A549 (cell line): ENCODE results near the gene LUC7L2. TPM values are rescaled to one million over a fixed set of nuclear protein-coding genes. Genes with fewer than 3 reads are reported as not detected.

ENCODE experiments used
- ATAC-seq, 2 experiments: fragments of 200-7000 bp in 1 of 2; fragments of >200 bp in 1 of 2; cut with Nextera tagmentation in 1 of 2; cut with Tn5 transposase in 1 of 2; 3 replicates each; pipeline versions ENCODE4 v1.8.0 to v1.9.1; 2018 to 2020; ENCODE audit warnings: mild to moderate bottlenecking in 1 of 2, moderate library complexity in 1 of 2
- CTCF ChIA-PET: fragments of 300-600 bp; sonication (Branson Sonifier 250); formaldehyde crosslinking; extraction: SDS; loops from one replicate; lab custom pipeline; 2021; ENCODE audit warnings: antibody characterized with exemption, inconsistent platforms; lab: Yijun Ruan, JAX
- POLR2A ChIA-PET: fragments of 350-600 bp; formaldehyde crosslinking; extraction: SDS; loops from one replicate; lab custom pipeline; 2021; ENCODE audit warnings: antibody characterized with exemption, inconsistent platforms; lab: Yijun Ruan, JAX
- DNase-seq, 2 experiments: peaks; one replicate each; pipeline versions ENCODE4 v3.0.0 to v3.0.0-alpha.2; 2011 to 2016; ENCODE audit warnings: low read depth in 1 of 2, low spot score in 1 of 2
- FAIRE-seq: peaks from 2 replicates; lab custom pipeline; 2011; peaks lifted over from hg19 to GRCh38; lab: Jason Lieb, UNC
- H3K27ac ChIP-seq, 2 experiments: fragments of >200 bp; sonication (Bioruptor Twin); formaldehyde crosslinking; 3 replicates each; pipeline ENCODE4 v1.5.1; 2016 to 2017
- H3K4me1 ChIP-seq: fragments of >200 bp; sonication (Bioruptor Twin); formaldehyde crosslinking; 3 replicates; pipeline ENCODE4 v1.6.1; 2016
- H3K4me2 ChIP-seq: fragments of >200 bp; sonication (Bioruptor Twin); formaldehyde crosslinking; 3 replicates; pipeline ENCODE4 v1.6.1; 2016
- H3K4me3 ChIP-seq: fragments of >200 bp; sonication (Bioruptor Twin); formaldehyde crosslinking; 3 replicates; pipeline ENCODE4 v1.5.1; 2016
- H3K9me3 ChIP-seq: fragments of >200 bp; sonication (Bioruptor Twin); formaldehyde crosslinking; 3 replicates; pipeline ENCODE4 v1.6.1; 2016
- BHLHE40 ChIP-seq: IDR thresholded peaks from 2 replicates; pipeline ENCODE4 v1.6.1; 2012; ENCODE audit warnings: low read depth, low read length, inconsistent platforms
- CBX8 ChIP-seq: fragments of 200-600 bp; sonication (generic); IDR thresholded peaks from 2 replicates; pipeline ENCODE4 v1.6.1; 2016
- EP300 ChIP-seq, 2 experiments: fragments of >200 bp; sonication (Bioruptor Twin); formaldehyde crosslinking; IDR thresholded peaks; 2 replicates in 1 of 2; 3 replicates in 1 of 2; pipeline ENCODE4 v1.6.1; 2016 to 2017
- FOSB ChIP-seq: fragments of 250-450 bp; sonication (Bioruptor Pico); IDR thresholded peaks from 2 replicates; pipeline ENCODE4 v1.5.0; 2020; ENCODE audit warnings: mild to moderate bottlenecking, moderate library complexity
- HDAC2 ChIP-seq: fragments of 200-600 bp; sonication (generic); IDR thresholded peaks from 2 replicates; pipeline ENCODE4 v1.6.1; 2016
- HEYL ChIP-seq: fragments of 250-450 bp; sonication (Bioruptor Pico); IDR thresholded peaks from 2 replicates; pipeline ENCODE4 v1.8.0; 2021; ENCODE audit warnings: mild to moderate bottlenecking, moderate library complexity
- HOXB13 ChIP-seq: fragments of 250-450 bp; sonication (Bioruptor Pico); IDR thresholded peaks from 2 replicates; pipeline ENCODE4 v1.5.0; 2020; ENCODE audit warnings: low read depth, mild to moderate bottlenecking, moderate library complexity
- HOXB5 ChIP-seq: fragments of 250-450 bp; sonication (Bioruptor Pico); IDR thresholded peaks from 2 replicates; pipeline ENCODE4 v1.5.0; 2020; ENCODE audit warnings: mild to moderate bottlenecking, moderate library complexity
- MAFK ChIP-seq: fragments of 450-650 bp; IDR thresholded peaks from 2 replicates; pipeline ENCODE4 v1.6.1; 2014; ENCODE audit not compliant: partially characterized antibody
- MAZ ChIP-seq: fragments of 150-350 bp; IDR thresholded peaks from 2 replicates; pipeline ENCODE4 v1.6.1; 2014; ENCODE audit warnings: antibody characterized with exemption, low read depth, low read length, borderline replicate concordance
- MYC ChIP-seq: IDR thresholded peaks from 2 replicates; pipeline ENCODE4 v1.6.1; 2012; ENCODE audit warnings: mild to moderate bottlenecking, inconsistent platforms, low read length, improper control_type of control experiment, borderline replicate concordance
- RARB ChIP-seq: fragments of 250-450 bp; sonication (Bioruptor Pico); IDR thresholded peaks from 2 replicates; pipeline ENCODE4 v1.8.0; 2021; ENCODE audit warnings: mild to moderate bottlenecking, moderate library complexity
- SMC3 ChIP-seq: fragments of >200 bp; sonication (Bioruptor Twin); formaldehyde crosslinking; IDR thresholded peaks from 3 replicates; pipeline ENCODE4 v1.6.1; 2018; ENCODE audit warnings: inconsistent platforms
- SREBF2 ChIP-seq: fragments of 450-650 bp; IDR thresholded peaks from 2 replicates; pipeline ENCODE4 v1.6.1; 2014; ENCODE audit warnings: mild to moderate bottlenecking, moderate library complexity
- ZSCAN20 ChIP-seq: fragments of 250-450 bp; sonication (Bioruptor Pico); IDR thresholded peaks from 2 replicates; pipeline ENCODE4 v1.8.0; 2022; ENCODE audit warnings: mild to moderate bottlenecking, moderate library complexity
- WGBS: methylation state at CpG from one replicate; pipeline ENCODE4 v1.1.6; 2017; ENCODE audit errors: missing lambda C conversion rate; 5-methylcytosine and 5-hydroxymethylcytosine counted together
- polyA plus RNA-seq, 4 experiments: library from polyadenylated mRNA; depleted of rRNA in 3 of 4; stranded (reverse); fragments of >200 nt; fragmentation: RNase III in 1 of 4; extraction: RNeasy Plus Mini Kit Qiagen cat#74134 plus additional on column Dnase treatment in 1 of 4; gene quantifications; 2 replicates in 3 of 4; 3 replicates in 1 of 4; pipeline ENCODE4 v1.2.3, GENCODE V29; 2011 to 2017
- TF ChIP-seq, protein P1 (sequence below): fragments of 250-450 bp; sonication (Bioruptor Pico); IDR thresholded peaks from 2 replicates; pipeline ENCODE4 v1.5.0; 2021; ENCODE audit warnings: mild to moderate bottlenecking, moderate library complexity, borderline replicate concordance
- TF ChIP-seq, protein P2 (sequence below): fragments of 250-450 bp; sonication (Bioruptor Pico); IDR thresholded peaks from 2 replicates; pipeline ENCODE4 v1.5.0; 2020; ENCODE audit warnings: low read depth, mild to moderate bottlenecking, moderate library complexity
- TF ChIP-seq, protein P3 (sequence below): fragments of 200-600 bp; sonication (generic); IDR thresholded peaks from 2 replicates; pipeline ENCODE4 v1.6.1; 2016; ENCODE audit warnings: antibody characterized with exemption, mild to moderate bottlenecking, moderate library complexity

LUC7L2 gene
- polyA plus RNA-seq, 2 of the 4 experiments (the other 2 are of a cell fraction), result 49.5 to 75.7 TPM

DNA sequence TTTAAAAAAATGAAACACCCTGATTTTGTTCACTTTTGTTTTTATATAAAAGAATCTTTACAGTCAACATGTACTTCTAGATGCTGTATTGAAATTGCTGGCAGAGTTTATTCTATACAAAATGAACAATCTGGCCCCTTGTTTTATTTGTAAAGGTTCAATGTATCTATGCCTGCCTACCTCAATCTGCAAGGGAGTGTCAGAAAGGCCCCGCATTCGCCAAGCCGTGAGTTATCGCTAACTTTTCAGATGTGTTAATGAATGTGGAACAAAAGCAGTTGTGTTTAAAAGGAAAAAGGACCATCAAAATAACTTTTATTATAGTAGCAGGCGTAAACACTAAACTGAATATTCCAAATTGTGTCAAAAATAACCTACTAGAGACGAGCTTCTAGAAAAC, 14.6 kb downstream of the LUC7L2 start:
- Histone ChIP-seq H3K9me3 (no peaks in the 10 kb centered on the region), H3K4me1 (peaks cover 16% of the 10 kb centered on the region), H3K27ac (no peak overlapping the region), H3K4me3 (no peak overlapping the region), H3K4me2 (no peak overlapping the region)
- ATAC-seq, result no peak
- ChIA-PET CTCF (no interaction called here), POLR2A (no interaction called here)
- no peak for FAIRE-seq
- whole genome bisulfite sequencing, result 96% methylated on average over 6 of the region's 6 CpGs
- TF ChIP-seq BHLHE40 (no peak), CBX8 (no peak), RARB (no peak), HOXB5 (CRISPR knock-in tag) (no peak)
- no peak for DNase-seq

DNA sequence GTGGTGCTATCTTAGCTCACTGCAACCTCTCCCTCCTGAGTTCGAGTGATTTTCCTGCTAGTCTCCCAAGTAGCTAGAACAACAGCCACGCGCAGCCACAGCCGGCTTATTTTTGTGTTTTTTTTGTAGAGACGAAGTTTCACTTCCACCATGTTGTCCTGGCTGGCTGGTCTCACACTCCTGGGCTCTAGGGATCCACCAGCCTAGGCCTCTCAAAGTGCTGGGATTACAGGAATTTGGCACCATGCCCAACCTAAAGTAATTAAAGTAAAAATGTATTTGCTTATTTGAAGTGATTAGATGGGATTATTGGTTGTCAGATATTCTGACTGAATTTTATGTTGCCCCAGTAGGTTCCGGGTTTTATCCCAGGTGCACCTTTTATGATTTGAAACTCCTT, 22.7 kb downstream of the LUC7L2 start:
- TF ChIP-seq HOXB13 (CRISPR knock-in tag) (no peak), MYC (no peak), HEYL (no peak), MAFK (no peak), EP300 (IDR thresholded peaks at IDR 0.05) (no peak), FOSB (no peak), HDAC2 (no peak), BHLHE40 (no peak)
- TF ChIP-seq, protein P1, sequence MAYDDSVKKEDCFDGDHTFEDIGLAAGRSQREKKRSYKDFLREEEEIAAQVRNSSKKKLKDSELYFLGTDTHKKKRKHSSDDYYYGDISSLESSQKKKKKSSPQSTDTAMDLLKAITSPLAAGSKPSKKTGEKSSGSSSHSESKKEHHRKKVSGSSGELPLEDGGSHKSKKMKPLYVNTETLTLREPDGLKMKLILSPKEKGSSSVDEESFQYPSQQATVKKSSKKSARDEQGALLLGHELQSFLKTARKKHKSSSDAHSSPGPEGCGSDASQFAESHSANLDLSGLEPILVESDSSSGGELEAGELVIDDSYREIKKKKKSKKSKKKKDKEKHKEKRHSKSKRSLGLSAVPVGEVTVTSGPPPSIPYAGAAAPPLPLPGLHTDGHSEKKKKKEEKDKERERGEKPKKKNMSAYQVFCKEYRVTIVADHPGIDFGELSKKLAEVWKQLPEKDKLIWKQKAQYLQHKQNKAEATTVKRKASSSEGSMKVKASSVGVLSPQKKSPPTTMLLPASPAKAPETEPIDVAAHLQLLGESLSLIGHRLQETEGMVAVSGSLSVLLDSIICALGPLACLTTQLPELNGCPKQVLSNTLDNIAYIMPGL, result no peak
- ChIA-PET POLR2A (no interaction called here), CTCF (no interaction called here)
- no peak for FAIRE-seq
- Histone ChIP-seq H3K4me3 (no peak overlapping the region), H3K4me1 (peaks cover 3% of the 10 kb centered on the region; the same call in 1 of the 3 replicates), H3K9me3 (no peaks in the 10 kb centered on the region), H3K27ac (no peak overlapping the region), H3K4me2 (no peak overlapping the region)
- no peak for ATAC-seq
- 94% methylated on average over 6 of the region's 6 CpGs for WGBS
- no peak for DNase-seq

DNA sequence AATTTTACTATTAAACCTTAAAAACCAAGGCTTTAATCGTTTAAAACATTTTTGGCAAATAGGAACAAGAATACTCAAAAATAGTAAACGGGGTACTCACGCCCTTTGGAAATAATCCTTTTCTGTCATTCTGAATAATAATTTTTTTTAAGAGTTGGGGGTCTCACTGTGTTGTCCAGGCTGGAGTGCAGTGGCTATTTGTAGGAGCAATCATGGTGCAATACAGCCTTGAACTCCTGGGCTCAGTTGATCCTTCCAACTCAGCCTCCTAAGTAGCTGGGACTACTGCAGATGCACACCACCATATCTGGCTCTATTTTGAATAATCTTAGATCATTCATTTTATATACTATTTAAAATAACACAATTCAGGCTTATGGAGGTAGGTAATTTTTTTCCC, 24.9 kb downstream of the LUC7L2 start:
- Histone ChIP-seq H3K27ac (no peak overlapping the region), H3K4me1 (peaks cover 6% of the 10 kb centered on the region; the same call in 1 of the 3 replicates)
- TF ChIP-seq HEYL (no peak), SREBF2 (no peak), RARB (no peak), SMC3 (no peak)
- TF ChIP-seq, all 56 proteins: peak for 0
- DNase-seq, result no peak
- WGBS, result 94% methylated on average over 3 of the region's 3 CpGs
- CTCF ChIA-PET, result interaction anchor here (0.7 kb wide), 1 partner anchor 62 kb away, joined by 3 read pairs; no protein-coding TSS in a partner anchor
- FAIRE-seq, result no peak
- POLR2A ChIA-PET, result no interaction called here
- no peak overlapping the region for H3K4me2 ChIP-seq
- no peak for ATAC-seq
- no peak overlapping the region for H3K4me3 ChIP-seq
- no peaks in the 10 kb centered on the region for H3K9me3 ChIP-seq

DNA sequence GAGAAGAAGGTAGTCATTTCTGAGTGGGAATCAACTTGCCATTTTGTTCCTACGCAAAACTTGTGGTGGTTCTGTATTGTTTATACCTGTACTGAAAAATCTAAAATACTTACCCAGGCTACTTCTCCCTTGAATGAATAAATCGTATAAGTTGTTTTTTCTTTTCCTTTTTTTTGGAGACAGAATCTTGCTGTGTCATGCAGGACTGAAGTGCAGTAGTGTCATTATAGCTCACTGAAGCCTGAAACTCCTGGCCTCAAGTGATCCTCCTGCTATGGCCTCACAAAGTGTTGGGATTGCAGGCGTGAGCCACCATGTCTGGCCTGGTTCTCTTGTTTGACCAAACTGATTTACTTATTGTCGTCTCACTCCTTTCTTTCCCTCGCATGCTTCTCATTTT, 27.9 kb downstream of the LUC7L2 start:
- ChIA-PET POLR2A (no interaction called here), CTCF (interaction anchor here (2.0 kb wide), 1 partner anchor 47 kb away, joined by 9 read pairs; no protein-coding TSS in a partner anchor)
- DNase-seq (no peak), FAIRE-seq (no peak), ATAC-seq (no peak)
- H3K4me2 ChIP-seq, result no peak overlapping the region
- H3K27ac ChIP-seq, result peak overlapping the region in 1 of 2 experiments; percentile 51; a peak in 4 of 6 replicates
- no peaks in the 10 kb centered on the region for H3K9me3 ChIP-seq
- no peak for TF ChIP-seq MAZ
- no peak for TF ChIP-seq FOSB
- peak; percentile 13 for TF ChIP-seq MAFK
- 87% methylated on average over 5 of the region's 5 CpGs for WGBS
- no peak overlapping the region for H3K4me3 ChIP-seq
- peaks cover 6% of the 10 kb centered on the region; the same call in 1 of the 3 replicates for H3K4me1 ChIP-seq

DNA sequence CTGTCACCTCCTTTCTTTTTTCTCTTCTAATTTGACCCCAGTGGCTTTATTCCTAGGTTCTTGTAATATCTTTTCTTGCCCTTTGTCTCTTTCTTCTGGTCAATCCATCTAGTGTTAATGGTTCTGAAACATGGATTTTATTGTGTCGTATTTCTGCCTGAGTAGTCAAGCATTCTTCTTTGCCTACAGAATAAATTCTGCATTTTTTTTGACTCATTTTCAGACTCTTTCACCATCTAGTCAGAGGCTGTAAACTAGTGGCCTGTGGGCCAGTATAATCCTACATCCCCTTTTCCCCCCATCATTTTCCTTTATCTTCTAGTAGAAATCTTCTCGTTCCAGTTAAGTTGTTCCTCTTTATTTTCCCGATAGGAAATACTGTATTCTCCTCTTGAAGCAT, 29.4 kb downstream of the LUC7L2 start:
- WGBS, result 95% methylated on average over 3 of the region's 3 CpGs
- Histone ChIP-seq H3K9me3 (no peaks in the 10 kb centered on the region), H3K4me3 (no peak overlapping the region), H3K27ac (no peak overlapping the region)
- ChIA-PET CTCF (interaction anchor here (0.9 kb wide), 1 partner anchor 46 kb away, joined by 4 read pairs; no protein-coding TSS in a partner anchor), POLR2A (no interaction called here)
- DNase-seq (no peak), ATAC-seq (no peak)
- TF ChIP-seq, protein P2, sequence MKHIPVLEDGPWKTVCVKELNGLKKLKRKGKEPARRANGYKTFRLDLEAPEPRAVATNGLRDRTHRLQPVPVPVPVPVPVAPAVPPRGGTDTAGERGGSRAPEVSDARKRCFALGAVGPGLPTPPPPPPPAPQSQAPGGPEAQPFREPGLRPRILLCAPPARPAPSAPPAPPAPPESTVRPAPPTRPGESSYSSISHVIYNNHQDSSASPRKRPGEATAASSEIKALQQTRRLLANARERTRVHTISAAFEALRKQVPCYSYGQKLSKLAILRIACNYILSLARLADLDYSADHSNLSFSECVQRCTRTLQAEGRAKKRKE, result no peak
- TF ChIP-seq, protein P3, sequence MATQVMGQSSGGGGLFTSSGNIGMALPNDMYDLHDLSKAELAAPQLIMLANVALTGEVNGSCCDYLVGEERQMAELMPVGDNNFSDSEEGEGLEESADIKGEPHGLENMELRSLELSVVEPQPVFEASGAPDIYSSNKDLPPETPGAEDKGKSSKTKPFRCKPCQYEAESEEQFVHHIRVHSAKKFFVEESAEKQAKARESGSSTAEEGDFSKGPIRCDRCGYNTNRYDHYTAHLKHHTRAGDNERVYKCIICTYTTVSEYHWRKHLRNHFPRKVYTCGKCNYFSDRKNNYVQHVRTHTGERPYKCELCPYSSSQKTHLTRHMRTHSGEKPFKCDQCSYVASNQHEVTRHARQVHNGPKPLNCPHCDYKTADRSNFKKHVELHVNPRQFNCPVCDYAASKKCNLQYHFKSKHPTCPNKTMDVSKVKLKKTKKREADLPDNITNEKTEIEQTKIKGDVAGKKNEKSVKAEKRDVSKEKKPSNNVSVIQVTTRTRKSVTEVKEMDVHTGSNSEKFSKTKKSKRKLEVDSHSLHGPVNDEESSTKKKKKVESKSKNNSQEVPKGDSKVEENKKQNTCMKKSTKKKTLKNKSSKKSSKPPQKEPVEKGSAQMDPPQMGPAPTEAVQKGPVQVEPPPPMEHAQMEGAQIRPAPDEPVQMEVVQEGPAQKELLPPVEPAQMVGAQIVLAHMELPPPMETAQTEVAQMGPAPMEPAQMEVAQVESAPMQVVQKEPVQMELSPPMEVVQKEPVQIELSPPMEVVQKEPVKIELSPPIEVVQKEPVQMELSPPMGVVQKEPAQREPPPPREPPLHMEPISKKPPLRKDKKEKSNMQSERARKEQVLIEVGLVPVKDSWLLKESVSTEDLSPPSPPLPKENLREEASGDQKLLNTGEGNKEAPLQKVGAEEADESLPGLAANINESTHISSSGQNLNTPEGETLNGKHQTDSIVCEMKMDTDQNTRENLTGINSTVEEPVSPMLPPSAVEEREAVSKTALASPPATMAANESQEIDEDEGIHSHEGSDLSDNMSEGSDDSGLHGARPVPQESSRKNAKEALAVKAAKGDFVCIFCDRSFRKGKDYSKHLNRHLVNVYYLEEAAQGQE, result no peak
- TF ChIP-seq HOXB5 (CRISPR knock-in tag) (no peak), ZSCAN20 (CRISPR knock-in tag) (no peak)
- TF ChIP-seq, all 56 proteins: peak for 0
- FAIRE-seq, result no peak
- Histone ChIP-seq H3K4me2 (no peak overlapping the region), H3K4me1 (peaks cover 6% of the 10 kb centered on the region; the same call in 1 of the 3 replicates)
